GM06990 (cell line): ENCODE data around the gene SOX10.
"Not testable (repeated sequence)": the region's sequence is repeated elsewhere in the genome, so short reads cannot be mapped to it uniquely, and the experiment has no call there.

Source experiments
- DNase-seq: peaks from one replicate; pipeline ENCODE4 v3.0.0-alpha.2; 2011; ENCODE audit not compliant: insufficient read length; ENCODE audit errors: extremely low read depth
- H3K27me3 ChIP-seq: replicated peaks from 2 replicates; pipeline ENCODE4 v1.6.0; 2011; ENCODE audit warnings: low read length; ENCODE audit not compliant: control insufficient read depth, insufficient read depth
- H3K36me3 ChIP-seq: 2 replicates; pipeline ENCODE4 v1.5.1; 2011; ENCODE audit warnings: low read length; ENCODE audit not compliant: control insufficient read depth, insufficient read depth
- H3K4me3 ChIP-seq: replicated peaks from 2 replicates; pipeline ENCODE4 v1.5.1; 2011; ENCODE audit warnings: low read depth, mild to moderate bottlenecking, control low read depth, low read length
- CTCF ChIP-seq: IDR thresholded peaks from 2 replicates; pipeline ENCODE4 v1.5.1; 2011; ENCODE audit warnings: low read length, control low read depth, mild to moderate bottlenecking, inconsistent platforms; ENCODE audit not compliant: insufficient read depth, poor library complexity, severe bottlenecking

The SOX10 gene

GRCh38 chr22:37967147-37967546 is 17.2 kb downstream of the SOX10 start:
- H3K36me3 ChIP-seq, result peaks cover 23% of the 10 kb centered on the region
- H3K27me3 ChIP-seq, result no peaks in the 10 kb centered on the region
- H3K4me3 ChIP-seq, result no peak overlapping the region
- no peak for TF ChIP-seq CTCF
- no peak for DNase-seq

GRCh38 chr22:37965940-37966664 is 18.3 kb downstream of the SOX10 start:
- no peak for DNase-seq
- Histone ChIP-seq H3K36me3 (peaks cover 28% of the 10 kb centered on the region), H3K4me3 (no peak overlapping the region), H3K27me3 (no peaks in the 10 kb centered on the region)
- no peak for TF ChIP-seq CTCF

GRCh38 chr22:37961062-37961461 is 23.3 kb downstream of the SOX10 start:
- no peak for TF ChIP-seq CTCF
- peaks cover 22% of the 10 kb centered on the region for H3K36me3 ChIP-seq
- DNase-seq, result no peak
- H3K4me3 ChIP-seq, result no peak overlapping the region
- no peaks in the 10 kb centered on the region for H3K27me3 ChIP-seq

- H3K4me3 ChIP-seq, result no peak overlapping the region
- TF ChIP-seq CTCF, result no peak
- DNase-seq, result no peak
- H3K36me3 ChIP-seq, result peaks cover 20% of the 10 kb centered on the region
- no peaks in the 10 kb centered on the region for H3K27me3 ChIP-seq
These were observed 25.0 kb downstream of the SOX10 start for GRCh38 chr22:37959231-37959825.

GRCh38 chr22:37957232-37957631 is 27.1 kb downstream of the SOX10 start:
- Histone ChIP-seq H3K27me3 (no peaks in the 10 kb centered on the region), H3K4me3 (no peak overlapping the region), H3K36me3 (peaks cover 18% of the 10 kb centered on the region)
- TF ChIP-seq CTCF, result no peak
- DNase-seq, result no peak

- H3K27me3 ChIP-seq, DNase-seq, H3K4me3 ChIP-seq: not testable (repeated sequence)
- peaks cover 12% of the 10 kb centered on the region for H3K36me3 ChIP-seq
These were observed 28.4 kb downstream of the SOX10 start for GRCh38 chr22:37955825-37956397.
